MM.1S (cell line): Measurements from ENCODE around the gene GAB2.

Experiments
- EZH2 ChIP-seq: fragments of 300-600 bp; sonication (generic); optimal IDR thresholded peaks from 2 replicates; pipeline ENCODE3; 2017; ENCODE audit warnings: low read depth, mild to moderate bottlenecking, antibody characterized with exemption, low read length, mixed read lengths
- EZH2phosphoT487 ChIP-seq: fragments of 300-600 bp; sonication (generic); IDR thresholded peaks from 2 replicates; pipeline ENCODE4 v1.6.1; 2018; ENCODE audit warnings: antibody characterized with exemption, low read length
- TF ChIP-seq, protein P1 (sequence below): fragments of 300-600 bp; sonication (generic); IDR thresholded peaks from 2 replicates; pipeline ENCODE4 v1.5.1; 2016; ENCODE audit warnings: antibody characterized with exemption, low read length, mixed read lengths

DNA sequence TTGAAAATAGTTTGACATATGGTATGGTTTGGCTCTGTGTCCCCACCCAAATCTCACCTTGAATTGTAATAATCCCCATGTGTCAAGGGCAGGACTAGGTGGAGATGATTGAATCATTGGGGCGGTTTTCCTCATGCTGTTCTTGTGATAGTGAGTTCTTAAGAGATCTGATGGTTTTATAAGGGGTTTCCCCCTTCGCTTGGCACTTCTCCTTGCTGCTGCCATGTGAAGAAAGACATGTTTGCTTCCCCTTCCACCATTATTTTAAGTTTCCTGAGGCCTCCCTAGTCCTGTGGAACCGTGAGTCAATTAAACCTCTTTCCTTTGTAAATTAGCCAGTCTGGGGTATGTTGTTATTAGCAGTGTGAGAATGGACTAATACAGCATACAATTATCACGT, 236.9 kb downstream of the GAB2 start:
- TF ChIP-seq, protein P1, sequence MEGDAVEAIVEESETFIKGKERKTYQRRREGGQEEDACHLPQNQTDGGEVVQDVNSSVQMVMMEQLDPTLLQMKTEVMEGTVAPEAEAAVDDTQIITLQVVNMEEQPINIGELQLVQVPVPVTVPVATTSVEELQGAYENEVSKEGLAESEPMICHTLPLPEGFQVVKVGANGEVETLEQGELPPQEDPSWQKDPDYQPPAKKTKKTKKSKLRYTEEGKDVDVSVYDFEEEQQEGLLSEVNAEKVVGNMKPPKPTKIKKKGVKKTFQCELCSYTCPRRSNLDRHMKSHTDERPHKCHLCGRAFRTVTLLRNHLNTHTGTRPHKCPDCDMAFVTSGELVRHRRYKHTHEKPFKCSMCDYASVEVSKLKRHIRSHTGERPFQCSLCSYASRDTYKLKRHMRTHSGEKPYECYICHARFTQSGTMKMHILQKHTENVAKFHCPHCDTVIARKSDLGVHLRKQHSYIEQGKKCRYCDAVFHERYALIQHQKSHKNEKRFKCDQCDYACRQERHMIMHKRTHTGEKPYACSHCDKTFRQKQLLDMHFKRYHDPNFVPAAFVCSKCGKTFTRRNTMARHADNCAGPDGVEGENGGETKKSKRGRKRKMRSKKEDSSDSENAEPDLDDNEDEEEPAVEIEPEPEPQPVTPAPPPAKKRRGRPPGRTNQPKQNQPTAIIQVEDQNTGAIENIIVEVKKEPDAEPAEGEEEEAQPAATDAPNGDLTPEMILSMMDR = no peak
- no peak for TF ChIP-seq EZH2phosphoT487
- TF ChIP-seq EZH2 = no peak
